ENCODE results near the gene NANP.

GRCh38 chr20:25604611-25605010 is 19.2 kb downstream of the NANP start:
- TF ChIP-seq POLR2A (IDR thresholded peaks at IDR 0.05) (no peak), POLR2AphosphoS5 (IDR thresholded peaks at IDR 0.05; ENCODE audit: insufficient read depth in 1 of 2, low read depth in 1 of 2) (no peak)
- TF ChIP-seq, protein P1, sequence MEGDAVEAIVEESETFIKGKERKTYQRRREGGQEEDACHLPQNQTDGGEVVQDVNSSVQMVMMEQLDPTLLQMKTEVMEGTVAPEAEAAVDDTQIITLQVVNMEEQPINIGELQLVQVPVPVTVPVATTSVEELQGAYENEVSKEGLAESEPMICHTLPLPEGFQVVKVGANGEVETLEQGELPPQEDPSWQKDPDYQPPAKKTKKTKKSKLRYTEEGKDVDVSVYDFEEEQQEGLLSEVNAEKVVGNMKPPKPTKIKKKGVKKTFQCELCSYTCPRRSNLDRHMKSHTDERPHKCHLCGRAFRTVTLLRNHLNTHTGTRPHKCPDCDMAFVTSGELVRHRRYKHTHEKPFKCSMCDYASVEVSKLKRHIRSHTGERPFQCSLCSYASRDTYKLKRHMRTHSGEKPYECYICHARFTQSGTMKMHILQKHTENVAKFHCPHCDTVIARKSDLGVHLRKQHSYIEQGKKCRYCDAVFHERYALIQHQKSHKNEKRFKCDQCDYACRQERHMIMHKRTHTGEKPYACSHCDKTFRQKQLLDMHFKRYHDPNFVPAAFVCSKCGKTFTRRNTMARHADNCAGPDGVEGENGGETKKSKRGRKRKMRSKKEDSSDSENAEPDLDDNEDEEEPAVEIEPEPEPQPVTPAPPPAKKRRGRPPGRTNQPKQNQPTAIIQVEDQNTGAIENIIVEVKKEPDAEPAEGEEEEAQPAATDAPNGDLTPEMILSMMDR (IDR thresholded peaks at IDR 0.05), result no peak
